Activated T-cell treated with anti-CD3 and anti-CD28 coated beads, Interleukin-2, amount 50 U/mL, for 24 hours (primary cell): ENCODE measurements around the gene TKTL1.

Experiments used
- DNase-seq: peaks from one replicate; pipeline ENCODE4 v3.0.0-alpha.2; 2020
- H3K27ac Mint-ChIP-seq: 2 replicates; pipeline ENCODE4 v1.8.0; 2020; ENCODE audit warnings: mild to moderate bottlenecking, mixed read lengths
- H3K27me3 Mint-ChIP-seq: 2 replicates; pipeline ENCODE4 v1.8.0; 2020; ENCODE audit warnings: mixed read lengths
- H3K36me3 Mint-ChIP-seq: 2 replicates; pipeline ENCODE4 v1.8.0; 2020; ENCODE audit warnings: low read depth, mixed read lengths
- H3K4me1 Mint-ChIP-seq: 2 replicates; pipeline ENCODE4 v1.8.0; 2020; ENCODE audit warnings: low read depth, mixed read lengths
- H3K4me3 Mint-ChIP-seq: 2 replicates; pipeline ENCODE4 v1.8.0; 2020; ENCODE audit warnings: mild to moderate bottlenecking, moderate library complexity, mixed read lengths
- H3K9me3 Mint-ChIP-seq: 2 replicates; pipeline ENCODE4 v1.8.0; 2020; ENCODE audit warnings: mixed read lengths

TKTL1 gene

DNA sequence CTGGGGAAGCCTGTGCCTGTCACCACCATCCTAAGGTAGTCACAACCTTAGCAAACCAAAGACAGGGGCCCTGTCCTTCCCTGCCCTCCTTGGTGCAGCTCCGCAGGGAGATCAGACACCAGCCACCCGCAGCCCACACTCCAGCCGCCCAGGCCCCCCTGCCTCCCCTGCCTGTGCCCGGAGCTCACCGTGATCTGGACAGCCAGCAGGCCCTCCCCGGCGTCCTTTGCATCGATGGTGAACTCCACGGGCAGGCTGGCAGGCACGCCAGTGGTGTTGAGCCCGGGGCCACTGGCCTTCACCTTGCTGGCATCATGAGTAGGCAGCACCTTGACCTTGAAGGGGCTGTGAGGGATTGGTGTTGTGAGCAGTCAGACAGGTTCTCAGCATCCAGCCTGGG lies 62.4 kb downstream of the TKTL1 start:
- DNase-seq: no peak
- H3K9me3 Mint-ChIP-seq: no peaks in the 10 kb centered on the region
- H3K27me3 Mint-ChIP-seq: no peaks in the 10 kb centered on the region
- H3K4me1 Mint-ChIP-seq: peaks cover 51% of the 10 kb centered on the region
- no peak overlapping the region for H3K27ac Mint-ChIP-seq
- H3K36me3 Mint-ChIP-seq: peaks cover 88% of the 10 kb centered on the region
- no peak overlapping the region for H3K4me3 Mint-ChIP-seq

DNA sequence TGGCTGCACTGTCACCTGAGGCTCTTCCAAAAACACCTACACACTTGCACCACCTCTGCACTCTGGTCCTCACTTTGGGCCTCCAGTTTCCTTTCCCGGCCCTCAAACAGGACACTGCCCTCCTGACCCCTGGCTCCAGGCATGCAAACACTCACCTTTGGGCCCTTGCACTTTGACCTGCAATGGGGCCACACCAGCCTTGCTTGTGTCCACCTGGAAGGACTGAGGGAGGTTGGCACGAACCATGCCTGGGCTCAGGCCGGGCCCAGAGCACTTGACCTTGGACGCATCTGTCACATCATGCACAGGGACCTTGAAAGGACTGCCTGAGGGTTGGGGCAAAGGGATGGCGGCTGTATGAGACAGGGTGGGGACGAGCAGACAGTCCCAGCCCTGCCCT lies 63.2 kb downstream of the TKTL1 start:
- Mint-ChIP-seq H3K4me3 (no peak overlapping the region), H3K27me3 (no peaks in the 10 kb centered on the region), H3K27ac (peak overlapping the region; percentile 35), H3K36me3 (peaks cover 85% of the 10 kb centered on the region), H3K4me1 (peaks cover 44% of the 10 kb centered on the region), H3K9me3 (no peaks in the 10 kb centered on the region)
- DNase-seq: no peak

DNA sequence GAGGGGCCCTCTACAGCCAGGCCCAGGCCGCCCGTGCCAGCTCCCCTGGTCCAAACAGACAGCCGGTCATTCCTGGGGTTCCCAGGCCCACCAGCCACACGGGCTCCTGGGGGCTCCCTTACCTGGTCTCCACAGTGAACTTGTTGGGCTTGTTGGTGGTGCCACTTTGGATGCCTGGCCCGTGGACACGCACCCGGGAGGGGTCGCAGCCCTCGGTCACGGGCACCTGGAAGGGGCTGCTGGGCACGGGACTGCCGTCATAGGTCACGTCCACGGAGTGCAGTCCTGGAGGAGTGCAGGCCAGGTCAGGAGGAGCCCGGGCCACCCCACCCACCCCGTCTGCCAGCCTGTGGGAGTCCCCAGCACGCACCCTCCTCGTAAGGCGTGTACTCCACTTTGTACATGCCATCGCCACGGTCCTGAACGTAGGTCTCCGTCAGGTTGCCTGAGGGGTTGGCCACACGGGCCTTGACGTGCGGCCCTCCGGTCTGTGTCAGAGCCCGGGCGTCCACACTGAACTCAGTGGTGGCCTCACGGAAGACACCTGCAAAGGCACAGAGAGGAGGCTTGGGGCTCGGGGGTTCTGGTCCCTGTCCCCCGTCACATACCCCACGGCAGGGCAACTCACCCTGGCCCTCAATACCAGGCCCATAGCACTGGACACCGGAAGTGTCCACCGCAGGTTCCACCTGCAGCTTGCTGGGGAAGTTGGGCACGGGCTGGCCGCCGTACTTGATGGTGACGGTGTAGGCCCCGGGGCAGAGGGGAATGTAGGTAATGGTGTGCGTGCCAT lies 64.0 kb downstream of the TKTL1 start:
- Mint-ChIP-seq H3K4me3 (no peak overlapping the region), H3K36me3 (peaks cover 85% of the 10 kb centered on the region), H3K9me3 (no peaks in the 10 kb centered on the region), H3K4me1 (peaks cover 39% of the 10 kb centered on the region), H3K27ac (no peak overlapping the region), H3K27me3 (no peaks in the 10 kb centered on the region)
- no peak for DNase-seq

DNA sequence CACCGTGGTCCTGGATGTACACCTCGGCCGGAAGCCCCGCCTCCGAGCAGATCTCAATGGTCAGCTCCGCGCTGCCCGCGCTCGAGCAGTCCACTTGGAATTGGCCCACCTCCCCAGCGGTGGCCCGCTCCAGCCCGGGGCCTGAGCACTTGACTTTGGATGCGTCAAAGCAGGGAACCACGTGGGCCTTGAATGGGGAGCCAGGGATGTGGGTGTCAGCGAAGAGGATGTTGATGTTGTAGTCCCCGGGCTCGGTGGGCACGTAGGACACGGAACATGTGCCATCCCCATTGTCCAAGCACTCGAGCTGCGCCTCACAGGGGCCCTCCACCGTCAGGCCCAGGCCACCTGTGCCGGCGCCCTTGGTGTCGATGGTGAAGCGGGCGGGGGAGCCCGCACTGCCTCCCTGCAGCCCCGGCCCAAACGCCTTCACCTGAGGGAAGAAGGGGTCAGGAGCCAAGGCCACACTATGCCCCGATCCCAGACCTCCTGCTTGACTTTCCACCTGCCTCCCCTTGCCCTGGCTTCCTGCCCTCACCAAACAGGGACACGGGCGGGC lies 64.6 kb downstream of the TKTL1 start:
- Mint-ChIP-seq H3K36me3 (peaks cover 87% of the 10 kb centered on the region), H3K9me3 (no peaks in the 10 kb centered on the region), H3K4me3 (no peak overlapping the region), H3K4me1 (peaks cover 40% of the 10 kb centered on the region), H3K27ac (no peak overlapping the region), H3K27me3 (no peaks in the 10 kb centered on the region)
- no peak for DNase-seq

DNA sequence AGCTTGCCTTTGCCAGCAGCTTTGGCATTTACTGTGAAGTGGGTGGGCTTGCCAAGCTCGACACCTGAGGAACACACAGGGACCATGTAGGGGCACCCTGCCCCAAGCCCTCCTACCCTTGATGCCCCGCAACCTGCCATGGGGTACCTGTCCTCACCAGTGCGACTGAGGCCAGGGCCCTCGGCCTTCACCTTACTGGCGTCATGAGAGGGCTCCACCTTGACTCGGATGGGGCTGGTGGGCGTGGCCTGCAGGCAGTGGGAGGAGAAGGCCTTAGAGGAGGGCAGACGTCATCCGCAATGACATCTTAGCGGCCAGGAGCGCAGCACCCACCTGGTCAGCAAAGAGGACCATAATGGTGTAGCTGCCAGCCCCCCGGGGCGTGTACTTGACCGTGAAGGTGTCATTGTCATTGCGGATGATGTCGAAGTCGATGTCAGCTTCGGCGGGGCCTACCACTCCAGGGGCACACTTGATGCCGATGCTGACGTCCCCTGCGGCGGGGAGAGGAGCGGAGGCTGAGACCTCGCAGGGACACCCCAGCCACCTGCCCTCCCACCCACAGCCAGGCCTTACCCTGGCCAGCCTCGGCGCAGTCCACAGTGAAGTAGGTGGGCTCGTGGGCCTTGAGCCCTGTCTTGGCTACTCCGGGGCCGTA lies 66.6 kb downstream of the TKTL1 start:
- Mint-ChIP-seq H3K4me3 (no peak overlapping the region), H3K27me3 (no peaks in the 10 kb centered on the region), H3K4me1 (peaks cover 39% of the 10 kb centered on the region), H3K27ac (no peak overlapping the region), H3K36me3 (peaks cover 86% of the 10 kb centered on the region), H3K9me3 (no peaks in the 10 kb centered on the region)
- no peak for DNase-seq

DNA sequence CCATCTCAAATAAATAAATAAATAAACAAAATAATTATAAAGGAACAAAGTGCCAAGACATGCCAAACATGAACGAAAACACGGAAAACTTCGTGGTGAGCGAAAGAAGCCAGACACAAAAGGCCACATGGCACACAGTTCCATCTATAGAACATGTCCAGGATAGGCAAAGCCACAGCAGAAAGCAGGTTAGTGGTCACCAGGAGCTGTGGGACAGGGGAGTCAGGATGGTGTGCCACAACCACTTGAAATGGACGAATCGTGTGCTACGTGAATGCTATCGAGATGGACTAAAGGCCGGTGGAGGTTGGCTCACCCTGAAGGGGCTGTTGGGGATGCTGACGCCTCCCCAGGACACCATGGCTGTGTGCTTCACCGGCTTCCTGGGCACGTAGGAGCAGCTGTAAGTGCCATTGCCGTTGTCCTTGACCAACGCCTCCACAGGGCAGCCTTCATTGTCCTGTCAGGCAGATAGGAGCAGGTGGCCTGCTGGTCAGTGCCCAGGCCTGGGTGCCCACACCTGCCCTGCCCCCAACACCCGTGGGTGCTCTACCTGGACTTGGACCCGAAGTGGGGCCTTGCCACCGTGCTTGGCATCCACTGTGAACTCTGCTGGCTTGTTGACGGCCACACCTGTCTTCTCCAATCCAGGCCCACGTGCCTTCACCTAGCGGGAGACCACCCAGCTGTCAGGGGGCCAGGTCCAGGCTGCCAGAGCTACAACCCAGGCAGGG lies 68.3 kb downstream of the TKTL1 start:
- Mint-ChIP-seq H3K36me3 (peaks cover 82% of the 10 kb centered on the region), H3K9me3 (no peaks in the 10 kb centered on the region), H3K27me3 (no peaks in the 10 kb centered on the region), H3K27ac (no peak overlapping the region), H3K4me3 (no peak overlapping the region), H3K4me1 (peaks cover 37% of the 10 kb centered on the region)
- DNase-seq: no peak

DNA sequence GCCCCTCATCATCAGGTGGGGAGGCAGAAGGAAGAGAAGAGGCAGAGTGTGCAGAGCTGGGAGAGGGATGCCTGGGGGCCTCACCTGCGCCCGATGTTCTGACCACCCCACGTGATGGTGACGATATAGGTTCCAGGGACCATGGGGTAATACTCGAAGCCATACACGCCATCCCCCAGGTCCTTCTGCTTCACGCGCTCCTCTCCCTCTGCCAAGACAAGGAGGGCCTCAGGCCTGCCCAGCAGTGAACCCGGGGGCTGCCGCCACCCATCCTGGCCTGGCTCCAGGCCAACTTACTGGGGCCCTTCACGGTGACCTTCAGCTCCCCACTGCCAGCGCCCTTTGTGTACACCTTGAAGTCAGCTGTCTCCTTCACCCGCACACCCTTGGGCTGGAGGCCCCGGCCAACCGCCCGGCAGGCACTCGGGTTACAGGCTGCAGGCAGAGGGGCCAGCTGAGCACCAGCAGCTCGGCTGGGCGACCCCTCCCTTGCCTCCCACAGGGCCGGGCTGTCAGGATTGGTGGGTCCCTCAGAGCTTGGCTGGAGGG lies 69.5 kb downstream of the TKTL1 start:
- H3K36me3 Mint-ChIP-seq: peaks cover 79% of the 10 kb centered on the region
- no peaks in the 10 kb centered on the region for H3K27me3 Mint-ChIP-seq
- peaks cover 39% of the 10 kb centered on the region for H3K4me1 Mint-ChIP-seq
- no peak for DNase-seq
- peak overlapping the region; percentile 74 for H3K27ac Mint-ChIP-seq
- H3K9me3 Mint-ChIP-seq: no peaks in the 10 kb centered on the region
- H3K4me3 Mint-ChIP-seq: no peak overlapping the region

DNA sequence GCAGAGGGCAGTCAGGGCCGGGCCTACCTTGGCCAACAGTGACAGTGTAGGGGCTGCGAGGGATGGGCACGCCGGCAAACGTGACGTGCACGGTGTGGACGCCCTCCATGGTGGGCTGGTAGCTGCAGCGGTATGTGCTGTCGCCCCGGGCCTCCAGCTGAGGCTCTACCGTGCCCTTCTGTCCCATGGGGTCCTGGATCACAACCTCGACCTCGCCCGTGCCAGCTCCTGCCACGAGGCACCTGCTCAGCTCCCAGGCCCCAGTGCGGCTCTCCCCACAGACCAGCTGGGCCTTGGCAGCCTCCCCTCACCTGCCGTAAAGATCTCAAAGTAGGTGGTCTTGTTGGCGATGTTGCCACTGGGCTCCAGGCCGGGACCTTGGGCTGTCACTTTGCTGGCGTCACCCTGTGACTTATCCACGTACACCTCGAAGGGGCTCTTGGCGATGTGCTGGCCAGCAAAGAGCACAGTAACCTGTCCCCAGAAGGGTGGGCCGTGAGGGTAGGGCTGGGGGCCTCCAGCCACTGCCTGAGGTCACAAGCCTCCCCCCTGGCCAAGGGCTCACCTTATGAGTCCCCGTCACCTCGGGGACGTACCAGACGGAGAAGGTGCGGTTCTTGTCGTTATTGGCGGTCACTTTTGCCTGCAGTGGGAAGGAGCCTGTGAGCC lies 70.5 kb downstream of the TKTL1 start:
- peak overlapping the region; percentile 37 for H3K27ac Mint-ChIP-seq
- no peak overlapping the region for H3K4me3 Mint-ChIP-seq
- H3K9me3 Mint-ChIP-seq: no peaks in the 10 kb centered on the region
- peaks cover 76% of the 10 kb centered on the region for H3K36me3 Mint-ChIP-seq
- H3K27me3 Mint-ChIP-seq: no peaks in the 10 kb centered on the region
- DNase-seq: no peak
- H3K4me1 Mint-ChIP-seq: peaks cover 36% of the 10 kb centered on the region

DNA sequence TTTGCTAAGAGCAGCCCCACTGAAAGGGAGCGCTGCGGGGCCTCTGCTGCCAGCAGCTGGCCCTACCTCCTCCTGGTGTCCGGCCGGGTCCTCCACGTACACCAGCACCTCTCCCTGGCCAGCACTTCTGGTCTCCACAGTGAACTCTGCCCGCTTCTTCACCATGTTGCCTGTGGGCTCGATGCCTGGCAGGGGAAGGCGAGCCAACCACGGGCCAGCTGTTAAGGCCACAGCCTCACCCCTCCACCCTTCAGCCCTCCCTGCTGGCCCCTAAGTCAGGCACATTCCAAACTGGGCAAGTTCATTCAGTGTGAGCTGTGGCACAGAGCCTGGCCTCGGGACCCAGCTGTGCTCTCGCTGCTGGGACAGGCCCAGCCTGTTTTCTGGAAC lies 71.1 kb downstream of the TKTL1 start:
- Mint-ChIP-seq H3K27me3 (no peaks in the 10 kb centered on the region), H3K4me3 (no peak overlapping the region), H3K36me3 (peaks cover 71% of the 10 kb centered on the region), H3K4me1 (peaks cover 33% of the 10 kb centered on the region), H3K9me3 (no peaks in the 10 kb centered on the region), H3K27ac (peak overlapping the region; percentile 37)
- DNase-seq: no peak

DNA sequence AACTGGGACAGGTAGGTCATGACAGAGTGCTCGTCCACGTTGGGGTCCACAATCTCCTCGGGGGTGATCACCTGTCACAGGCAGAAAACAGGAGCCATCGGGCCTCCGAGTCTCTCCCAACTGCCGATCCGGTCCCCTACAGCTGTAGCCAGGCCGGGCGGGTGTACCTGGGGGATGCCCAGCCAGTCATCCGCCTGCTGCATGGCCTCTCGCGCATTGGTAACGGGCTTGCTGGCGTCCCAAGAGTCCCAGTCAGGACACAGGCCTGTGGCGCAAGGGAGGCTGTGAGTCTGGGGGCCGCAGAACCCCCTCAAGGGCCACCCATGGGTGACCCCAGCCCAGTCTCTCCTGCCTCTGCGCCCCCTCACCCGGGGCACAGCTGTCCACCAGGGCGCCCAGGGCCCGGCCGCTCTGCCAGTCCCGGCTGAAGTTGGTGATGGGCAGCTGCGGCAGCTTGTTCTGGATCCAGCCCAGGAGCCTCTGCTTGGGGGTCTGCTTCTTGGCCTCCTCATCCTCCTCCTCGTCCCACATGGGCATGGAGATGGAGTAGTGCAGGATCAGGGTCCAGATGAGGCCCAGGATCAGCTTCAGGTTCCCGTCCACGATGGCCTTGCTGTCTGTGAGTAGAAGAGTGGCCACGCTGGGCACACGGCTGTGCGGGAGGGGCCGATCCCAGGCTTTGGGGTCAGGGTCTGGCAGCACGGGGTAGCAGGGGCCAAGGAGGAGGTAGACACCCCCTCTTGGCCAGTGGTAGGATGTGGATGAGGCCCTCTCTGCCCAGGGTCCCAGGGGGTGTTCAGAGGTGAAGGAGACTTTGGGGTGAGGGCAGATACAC lies 72.1 kb downstream of the TKTL1 start:
- DNase-seq: no peak
- H3K27ac Mint-ChIP-seq: peak overlapping the region; percentile 88
- H3K4me3 Mint-ChIP-seq: peak overlapping the region; percentile 91
- peaks cover 37% of the 10 kb centered on the region for H3K4me1 Mint-ChIP-seq
- H3K27me3 Mint-ChIP-seq: no peaks in the 10 kb centered on the region
- peaks cover 62% of the 10 kb centered on the region for H3K36me3 Mint-ChIP-seq
- H3K9me3 Mint-ChIP-seq: no peaks in the 10 kb centered on the region

DNA sequence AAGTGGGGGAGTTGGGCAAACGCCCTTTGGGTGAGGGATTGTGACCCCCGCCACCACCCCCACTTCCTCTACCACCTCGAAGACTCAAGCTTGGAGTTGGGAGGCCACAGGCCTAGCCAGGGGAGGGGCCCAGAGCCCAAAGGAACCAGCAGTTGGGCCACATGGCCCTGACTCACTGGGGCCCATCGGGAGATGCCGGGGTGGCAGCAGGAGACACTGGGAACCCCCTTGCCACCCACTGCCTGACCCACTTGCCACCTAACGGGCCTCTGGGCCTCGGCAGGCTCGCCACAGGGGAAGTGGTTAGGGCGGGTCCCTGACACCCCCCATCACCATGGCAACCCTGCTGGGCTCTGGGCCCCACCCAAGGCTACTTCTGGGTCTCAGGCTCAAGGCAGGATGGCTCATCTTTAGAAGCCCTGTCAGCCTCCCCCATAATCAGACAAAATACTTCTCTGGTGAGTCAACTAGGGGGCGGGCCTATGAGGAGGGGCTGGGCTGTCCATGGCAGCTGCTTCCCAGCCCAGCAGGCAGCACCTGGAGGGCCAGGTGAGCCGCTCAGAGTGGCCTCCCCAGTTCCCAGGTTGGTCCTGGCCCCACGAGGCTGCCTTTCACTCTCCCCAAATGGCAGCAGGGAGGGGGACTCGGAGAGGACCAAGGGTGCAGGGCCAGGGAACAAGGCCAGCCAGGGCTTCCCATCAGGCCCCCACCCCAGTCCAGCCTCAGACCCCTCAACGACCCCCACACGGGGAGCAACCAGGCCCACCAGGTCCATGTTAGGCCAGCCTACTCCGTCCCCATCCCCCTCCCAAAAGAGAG lies 73.2 kb downstream of the TKTL1 start:
- Mint-ChIP-seq H3K4me3 (peak overlapping the region; percentile 91), H3K36me3 (peaks cover 53% of the 10 kb centered on the region), H3K9me3 (no peaks in the 10 kb centered on the region), H3K27ac (peak overlapping the region; percentile 88), H3K27me3 (no peaks in the 10 kb centered on the region), H3K4me1 (peaks cover 41% of the 10 kb centered on the region)
- peak; percentile 91 for DNase-seq

DNA sequence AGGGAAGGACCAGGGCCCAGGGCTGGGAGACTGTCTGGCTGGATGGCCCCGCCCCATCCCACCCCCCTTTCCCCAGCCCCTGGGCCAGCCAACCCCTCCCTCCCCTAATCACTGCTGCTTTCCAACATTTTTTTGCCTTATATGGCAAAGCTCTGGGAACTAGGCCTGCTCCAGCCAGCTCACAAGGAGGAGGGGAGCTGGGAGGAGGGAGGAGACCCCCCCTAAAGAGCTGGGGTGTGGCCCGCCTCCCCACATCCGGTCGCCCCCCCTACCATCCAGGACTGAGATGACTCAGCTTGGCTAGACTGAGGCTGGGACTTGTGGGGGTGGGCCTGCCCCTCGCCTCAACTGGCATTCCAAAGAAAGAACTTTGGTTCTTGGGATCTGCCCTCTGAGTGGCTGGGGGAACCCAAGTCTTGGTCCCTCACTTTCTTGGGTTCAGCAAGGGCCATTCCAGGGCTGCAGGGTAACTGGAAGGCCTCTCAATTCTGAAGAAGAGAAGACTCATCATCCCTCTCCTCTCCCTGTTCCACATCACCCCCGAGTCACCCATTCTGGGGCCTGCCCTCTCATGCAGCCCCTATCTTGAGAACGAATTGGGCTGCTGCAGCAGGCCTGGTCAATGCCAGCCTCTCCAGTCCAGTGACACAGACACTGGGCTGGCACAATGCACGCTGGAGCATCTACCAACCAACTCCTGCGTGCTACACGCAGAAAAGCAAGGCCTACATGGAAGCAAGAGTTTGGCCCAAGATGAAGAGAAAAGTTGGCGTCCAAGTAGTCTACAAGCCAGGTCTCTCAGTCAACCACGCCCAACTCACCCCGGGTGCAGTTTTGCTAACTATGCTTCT lies 74.1 kb downstream of the TKTL1 start:
- peak overlapping the region; percentile 91 for H3K4me3 Mint-ChIP-seq
- H3K9me3 Mint-ChIP-seq: no peaks in the 10 kb centered on the region
- peak; percentile 80 for DNase-seq
- H3K36me3 Mint-ChIP-seq: peaks cover 46% of the 10 kb centered on the region
- H3K27me3 Mint-ChIP-seq: no peaks in the 10 kb centered on the region
- H3K4me1 Mint-ChIP-seq: peaks cover 41% of the 10 kb centered on the region
- peak overlapping the region; percentile 94 for H3K27ac Mint-ChIP-seq
